Endothelial cell of coronary artery (primary cell): ENCODE measurements around the gene ABHD15. TPM values are rescaled to one million over a fixed set of nuclear protein-coding genes. Genes with fewer than 3 reads are reported as not detected.

Source experiments
- total RNA-seq: library from RNA; depleted of rRNA; stranded (reverse); fragments of >200 nt; gene quantifications from 2 replicates; pipeline ENCODE4 v1.2.3, GENCODE V29; 2014

The ABHD15 gene
- 4.1 and 7.5 TPM in 2 replicates for total RNA-seq

DNA sequence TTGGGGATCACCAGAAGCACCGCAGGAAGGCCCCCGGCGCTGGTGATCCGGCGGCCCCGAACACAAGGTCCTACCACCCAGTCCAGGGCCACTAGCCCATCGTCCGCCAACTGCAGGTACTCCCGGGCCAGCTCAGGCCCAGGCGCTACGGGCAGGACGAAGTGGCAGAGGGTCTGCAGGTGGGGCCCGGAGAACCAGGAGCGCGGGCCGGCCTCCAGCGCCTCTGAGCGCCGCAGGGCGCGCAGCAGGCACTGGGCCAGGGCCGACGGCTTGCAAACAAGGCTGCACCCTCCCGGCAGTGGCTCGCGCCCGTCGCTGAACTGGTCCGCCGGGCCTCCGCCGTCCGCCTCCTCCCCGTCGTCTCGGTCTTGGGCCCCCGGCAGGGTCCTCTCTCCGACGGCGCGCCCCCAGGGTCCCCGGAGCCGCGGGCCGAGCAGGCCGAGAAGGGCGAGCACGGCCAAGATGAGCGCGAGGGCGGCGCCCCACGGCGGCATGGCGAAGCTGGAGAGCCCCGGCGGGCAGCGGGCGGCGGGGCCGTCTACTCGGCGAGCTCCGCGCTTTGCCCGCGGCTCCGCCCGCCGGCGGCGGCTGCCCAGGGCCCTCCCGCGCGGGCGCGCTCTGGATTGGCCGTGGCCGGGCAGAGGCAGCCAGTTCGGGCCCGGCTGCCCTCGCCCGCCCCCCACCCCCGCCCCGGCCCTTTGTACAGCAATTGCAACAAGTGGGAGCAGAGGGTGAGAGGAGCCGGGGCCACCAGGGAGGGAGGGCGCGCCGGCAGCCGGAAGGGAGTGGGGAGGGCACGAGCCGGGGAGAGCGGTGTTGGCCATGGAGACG, at the start of gene ABHD15:
Gene ABHD15 (minus strand): TSS at position 565 of the 831 bp plus-strand sequence. CDS start 71 bp downstream, at position 494.

DNA sequence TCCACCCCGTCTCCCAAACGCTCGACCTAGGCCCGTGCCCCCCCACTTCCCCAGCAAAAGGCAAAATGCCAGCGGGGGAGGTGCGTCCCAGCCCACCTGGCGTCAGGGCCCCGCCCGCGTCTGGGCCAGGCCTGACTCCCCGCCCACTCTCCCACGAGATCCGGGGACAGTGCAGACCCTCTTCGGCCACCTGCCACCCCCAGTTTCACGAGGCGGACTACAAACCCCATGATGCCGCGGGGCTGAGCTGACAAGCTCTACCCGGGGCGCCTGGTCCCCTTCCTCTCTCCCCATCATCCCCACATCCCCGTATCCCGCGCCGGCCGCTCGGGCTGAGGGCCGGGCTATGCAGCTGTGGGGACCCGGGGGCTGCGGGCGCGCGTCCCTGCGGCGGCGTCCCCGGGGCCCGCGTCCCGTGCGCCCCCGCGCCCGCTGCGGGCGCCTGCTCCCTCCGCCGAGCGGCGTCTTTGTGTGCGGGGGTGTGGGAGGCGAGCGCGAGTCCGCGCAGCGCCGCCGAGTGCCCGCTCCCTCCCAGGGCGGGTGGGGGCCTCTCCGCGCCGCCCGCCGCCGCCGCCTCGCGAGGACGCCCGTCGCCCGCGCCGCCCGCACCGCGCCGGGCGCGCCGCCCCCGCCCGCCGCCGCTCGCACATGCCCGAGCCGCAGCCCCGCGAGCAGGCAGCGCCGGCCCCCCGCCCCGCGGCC, 26.2 kb upstream of the ABHD15 start, which contains the start of gene ANKRD13B:
Gene ANKRD13B (plus strand): TSS at position 283 of the 702 bp plus-strand sequence. CDS start 490 bp downstream, outside the sequence.

DNA sequence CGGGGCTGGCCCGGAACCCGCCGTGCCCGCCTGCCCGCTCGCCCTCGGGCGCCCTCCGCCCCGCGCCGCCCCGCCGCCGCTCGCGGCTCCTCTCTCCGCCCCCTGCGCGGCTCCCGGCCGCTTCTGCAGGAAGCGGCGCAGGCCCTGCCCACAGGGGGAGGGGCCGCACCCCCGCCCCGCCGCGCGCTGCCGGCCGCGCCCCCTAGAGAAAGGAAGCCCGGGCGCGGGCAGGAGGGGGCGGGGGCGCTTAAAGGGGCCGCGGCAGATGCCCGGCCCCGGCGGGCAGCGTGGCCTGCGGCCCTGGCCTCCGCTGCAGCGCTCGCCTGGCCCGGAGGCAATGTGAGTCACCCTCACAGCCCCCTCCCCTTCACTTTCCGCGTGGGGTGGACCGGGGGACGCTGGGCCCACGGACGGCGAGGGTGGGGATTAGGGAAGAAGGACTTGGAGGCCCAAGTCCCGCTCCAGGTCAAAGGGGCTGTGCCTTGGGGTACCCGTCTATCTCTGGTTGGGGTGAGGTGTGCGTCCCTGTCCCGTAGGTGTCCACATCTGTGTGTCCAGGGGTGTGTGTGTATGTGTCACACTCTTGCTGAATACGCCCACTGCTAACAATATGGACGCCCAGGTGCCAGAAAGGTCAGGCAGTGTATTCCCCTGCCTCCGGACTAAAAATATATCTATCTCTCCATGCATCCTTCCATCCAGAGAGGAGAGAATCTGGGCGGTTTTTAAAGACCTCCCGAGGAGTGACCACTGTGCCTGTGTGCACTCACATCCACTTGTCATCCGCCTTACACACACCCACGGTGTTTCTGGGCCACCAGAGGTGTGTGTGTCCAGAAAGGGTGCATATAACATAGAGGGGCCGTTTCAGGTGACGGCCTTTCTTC, 22.9 kb upstream of the ABHD15 start, which contains the start of gene GIT1:
Gene GIT1 (minus strand): TSS at position 125 of the 887 bp plus-strand sequence. CDS start 270 bp downstream, outside the sequence.

GRCh38 chr17:29568331-29569244, 1.8 kb upstream of the ABHD15 start, which contains the start of gene TP53I13:
TP53I13 (plus strand) TSS chr17:29568701; CDS start chr17:29568759, 58 bp downstream.

Other genes with a start within 250 kb of the ABHD15 start
- gene TAOK1, start 176.7 kb downstream of the ABHD15 start, total RNA-seq: 44.1 and 51.8 TPM in 2 replicates
- 23.3 and 38.3 TPM in 2 replicates for gene TP53I13, start 1.7 kb upstream of the ABHD15 start, total RNA-seq
- 34.5 and 52.7 TPM in 2 replicates for gene GIT1, start 22.6 kb upstream of the ABHD15 start, total RNA-seq
- 7.7 and 13.2 TPM in 2 replicates for gene ANKRD13B, start 26.1 kb upstream of the ABHD15 start, total RNA-seq
- 0.63 and 2.4 TPM in 2 replicates for gene CORO6, start 55.9 kb upstream of the ABHD15 start, total RNA-seq